Epithelial cell of esophagus (primary cell): Measurements from ENCODE around the gene HSBP1.

ENCODE experiments used
- DNase-seq: peaks from one replicate; pipeline ENCODE4 v3.0.0; 2010; ENCODE audit warnings: low read depth
- H3K4me3 ChIP-seq: 2 replicates; pipeline ENCODE4 v1.5.1; 2011; ENCODE audit warnings: mild to moderate bottlenecking, low read length, control low read depth
- CTCF ChIP-seq: IDR thresholded peaks from 2 replicates; pipeline ENCODE4 v1.5.1; 2011; ENCODE audit warnings: low read depth, mild to moderate bottlenecking, low read length, control low read depth, inconsistent platforms; ENCODE audit not compliant: insufficient read depth; ENCODE audit errors: missing control alignments

The HSBP1 gene

GRCh38 chr16:83809092-83809491, 1.3 kb downstream of the HSBP1 start:
- TF ChIP-seq CTCF: no peak
- peak overlapping the region; percentile 84 for H3K4me3 ChIP-seq
- no peak for DNase-seq

GRCh38 chr16:83810901-83811300, 3.1 kb downstream of the HSBP1 start:
- no peak for TF ChIP-seq CTCF
- no peak for DNase-seq
- H3K4me3 ChIP-seq: no peak overlapping the region

GRCh38 chr16:83813823-83814658, 6.3 kb downstream of the HSBP1 start:
- DNase-seq: peak; percentile 46
- H3K4me3 ChIP-seq: no peak overlapping the region

GRCh38 chr16:83814659-83814985, 6.8 kb downstream of the HSBP1 start:
- TF ChIP-seq CTCF: no peak
- H3K4me3 ChIP-seq: no peak overlapping the region
- DNase-seq: no peak

More at GRCh38 chr16:83813823-83814658, 6.3 kb downstream of the HSBP1 start:
- TF ChIP-seq CTCF: no peak

GRCh38 chr16:83817022-83817421, 9.2 kb downstream of the HSBP1 start:
- TF ChIP-seq CTCF: no peak
- peak; percentile 32 for DNase-seq
- H3K4me3 ChIP-seq: no peak overlapping the region

- no peak for DNase-seq
- no peak for TF ChIP-seq CTCF
Measured at GRCh38 chr16:83818276-83818675, 10.5 kb downstream of the HSBP1 start.

GRCh38 chr16:83819361-83819760, 11.6 kb downstream of the HSBP1 start:
- no peak for DNase-seq
- H3K4me3 ChIP-seq: no peak overlapping the region
- TF ChIP-seq CTCF: no peak

More at GRCh38 chr16:83818276-83818675, 10.5 kb downstream of the HSBP1 start:
- H3K4me3 ChIP-seq: no peak overlapping the region
